Kidney (tissue), 14 donors: ENCODE measurements around the gene DENND4A. TPM values are rescaled to one million over a fixed set of nuclear protein-coding genes. Genes with fewer than 3 reads are reported as not detected.
A peak's percentile ranks its signal among the peaks of the same experiment; 100 is the strongest.

Experiments used
- DNase-seq, 5 donors: peaks; one replicate each; pipeline ENCODE4 v3.0.0-alpha.2; 2013 to 2020
- FAIRE-seq: peaks from 2 replicates; lab custom pipeline; 2012; peaks lifted over from hg19 to GRCh38; lab: Jason Lieb, UNC
- H3K27ac ChIP-seq, 2 donors: one replicate each; pipeline ENCODE4 v1.7.0; 2013; ENCODE audit warnings: low read depth in 2 of 2, low read length in 2 of 2, inconsistent platforms in 1 of 2
- H3K27me3 ChIP-seq: one replicate; pipeline ENCODE4 v1.7.1; 2013; ENCODE audit warnings: low read length, inconsistent platforms; ENCODE audit not compliant: control insufficient read depth, insufficient read depth
- H3K36me3 ChIP-seq, 3 donors: one replicate each; pipeline versions ENCODE4 v1.7.0 to v1.7.1; 2013; ENCODE audit warnings: low read length in 3 of 3, control low read depth in 1 of 3, inconsistent platforms in 1 of 3; ENCODE audit not compliant: insufficient read depth in 3 of 3, control insufficient read depth in 2 of 3
- H3K4me1 ChIP-seq, 3 donors: one replicate each; pipeline versions ENCODE4 v1.7.0 to v1.7.1; 2013; ENCODE audit warnings: low read length in 3 of 3, inconsistent platforms in 1 of 3, low read depth in 1 of 3; ENCODE audit not compliant: control insufficient read depth in 2 of 3, insufficient read depth in 2 of 3
- H3K4me3 ChIP-seq, 3 donors: one replicate each; pipeline versions ENCODE4 v1.7.0 to v1.8.1; 2013; ENCODE audit warnings: low read length in 3 of 3, control low read depth in 1 of 3, inconsistent platforms in 1 of 3
- H3K9ac ChIP-seq, 3 donors: one replicate each; pipeline versions ENCODE4 v1.7.0 to v1.7.1; 2013; ENCODE audit warnings: low read length in 3 of 3, control low read depth in 1 of 3, inconsistent platforms in 1 of 3
- H3K9me3 ChIP-seq, 3 donors: one replicate each; pipeline versions ENCODE4 v1.7.0 to v1.7.1; 2013; ENCODE audit warnings: low read length in 3 of 3, control low read depth in 1 of 3, inconsistent platforms in 1 of 3; ENCODE audit not compliant: control insufficient read depth in 2 of 3, insufficient read depth in 1 of 3
- CTCF ChIP-seq: IDR thresholded peaks from 3 replicates; pipeline ENCODE4 v1.5.1; 2012; ENCODE audit warnings: mild to moderate bottlenecking, moderate library complexity, borderline replicate concordance; ENCODE audit not compliant: insufficient read depth; ENCODE audit errors: extremely low read depth
- intact Hi-C: fragments of 100-400 bp; cut with DNase I; formaldehyde crosslinking; loops from one replicate; pipeline ENCODE4 v1.11.1; 2022
- polyA plus RNA-seq: library from polyadenylated mRNA; stranded (reverse); fragments of 350-450 nt; fragmentation: Illumina TruSeq; extraction: RNeasy Lipid Tissue Mini Kit (QIAGEN cat#74804); gene quantifications from one replicate; pipeline ENCODE4 v1.2.3, GENCODE V29; 2014; ENCODE audit warnings: low read depth, low replicate concordance; ENCODE audit not compliant: insufficient read depth
- total RNA-seq: library from RNA; stranded (reverse); fragmentation: NEBNext Ultra II Directional; extraction: Animal tissue kit (Norgen Biotek cat#: 25700); gene quantifications from one replicate; pipeline ENCODE4 v1.2.1, GENCODE V29; 2021
- donor health status: control.
- donor health status: control.
- donor health status: control.
- donor health status: control.
- donor health status: control.
- donor health status: DM: yes; HTN: yes; CAD: no.
- donor health status: Normal renal cell carcinoma (clear cell type).

DENND4A gene
- total and polyA plus RNA-seq, 2 donors from 2014 or later, result 8.6 to 35.9 TPM

GRCh38 chr15:65791335-65792137 lies 557 bp downstream of the DENND4A start:
- Histone ChIP-seq H3K4me3 (peak overlapping the region; percentile 73 to 95 (median 92)), H3K27me3 (no peaks in the 10 kb centered on the region), H3K36me3 (no peaks in the 10 kb centered on the region), H3K27ac (peak overlapping the region; percentile 88 to 95), H3K4me1 (peaks cover 0 to 5% (median 3%) of the 10 kb centered on the region in 3 donors), H3K9me3 (no peaks in the 10 kb centered on the region), H3K9ac (peak overlapping the region; percentile 65 to 92 (median 90))
- peak; percentile 85 to 90 (median 88) for DNase-seq
- intact Hi-C loops, result no loop called here
- TF ChIP-seq CTCF, result no peak
- no peak for FAIRE-seq

DNA sequence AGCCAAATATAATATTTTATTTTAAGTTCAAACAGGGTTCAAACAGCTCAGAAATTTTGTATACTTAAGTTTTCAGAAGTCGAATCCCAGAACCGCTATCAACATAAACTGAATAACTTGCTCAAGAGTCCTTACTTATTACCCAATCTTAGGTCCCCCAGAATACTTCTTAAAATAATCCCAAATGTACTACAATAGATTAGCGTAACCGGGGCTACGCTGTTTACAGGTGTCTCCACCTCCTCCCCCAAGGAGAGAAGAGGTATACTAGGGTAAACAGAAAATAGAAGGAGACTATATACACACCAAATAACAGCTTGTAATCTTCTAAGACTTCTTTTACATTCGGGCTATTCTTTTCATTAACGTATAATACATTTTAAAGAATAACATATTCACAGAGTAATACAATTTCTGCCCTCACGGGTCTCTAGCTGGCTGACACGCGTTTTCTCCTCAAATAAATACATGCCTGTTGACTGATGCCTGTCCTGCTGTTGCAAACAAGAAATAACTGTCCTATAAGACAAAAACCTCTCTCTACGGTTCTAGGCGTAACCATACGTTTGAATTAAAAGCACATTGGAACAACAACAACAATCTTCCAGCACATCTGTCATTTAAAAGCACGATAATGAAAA lies 1.3 kb downstream of the DENND4A start:
- Histone ChIP-seq H3K36me3 (no peaks in the 10 kb centered on the region), H3K27ac (peak overlapping the region; percentile 88 to 95), H3K27me3 (no peaks in the 10 kb centered on the region), H3K4me3 (peak overlapping the region; percentile 73 to 95 (median 92)), H3K4me1 (peaks cover 0 to 5% (median 3%) of the 10 kb centered on the region in 3 donors), H3K9ac (peak overlapping the region; percentile 65 to 92 (median 90)), H3K9me3 (no peaks in the 10 kb centered on the region)
- TF ChIP-seq CTCF, result no peak
- FAIRE-seq (no peak), DNase-seq (peak in 1 of 5 donors; percentile 65)
- intact Hi-C loops, result no loop called here

DNA sequence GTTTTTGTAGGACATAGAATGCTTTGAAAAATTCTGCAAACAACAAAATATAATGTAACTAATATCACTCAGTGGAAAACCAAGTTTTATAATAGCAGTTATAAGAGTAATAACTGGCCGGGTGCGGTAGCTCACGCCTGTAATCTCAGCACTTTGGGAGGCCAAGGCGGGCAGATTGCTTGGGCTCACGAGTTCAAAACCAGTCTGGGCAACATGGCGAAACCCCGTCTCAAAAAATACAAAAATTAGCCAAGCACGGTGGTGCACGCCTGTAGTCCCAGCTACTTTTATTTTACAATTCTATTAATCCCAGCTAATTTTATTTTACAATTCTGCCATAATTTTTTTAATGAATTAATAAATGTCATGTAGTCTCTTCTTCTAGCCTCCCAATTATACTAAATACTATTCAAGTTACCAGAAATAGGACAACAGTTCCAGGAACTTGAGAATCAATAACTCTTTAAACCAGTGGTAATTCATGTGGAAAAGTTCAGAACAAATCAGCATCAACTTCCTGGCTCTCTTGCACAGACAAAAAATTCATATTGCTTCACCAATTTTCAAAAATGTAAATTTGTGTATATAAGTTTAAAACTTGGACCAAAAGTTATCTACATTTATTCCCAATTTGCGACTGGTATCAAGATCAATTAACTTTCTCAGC lies 2.2 kb downstream of the DENND4A start:
- FAIRE-seq, result no peak
- intact Hi-C loops, result no loop called here
- peak overlapping the region in 1 of 3 donors; percentile 95 for H3K4me3 ChIP-seq

More for the DNA sequence above, 2.2 kb downstream of the DENND4A start:
- no peak for DNase-seq
- TF ChIP-seq CTCF, result no peak
- Histone ChIP-seq H3K27me3 (no peaks in the 10 kb centered on the region), H3K4me1 (peaks cover 0 to 5% (median 3%) of the 10 kb centered on the region in 3 donors), H3K9me3 (no peaks in the 10 kb centered on the region), H3K27ac (no peak overlapping the region), H3K36me3 (no peaks in the 10 kb centered on the region), H3K9ac (no peak overlapping the region)
